H1 (cell line): ENCODE data around the gene ASB8. TPM values are rescaled to one million over a fixed set of nuclear protein-coding genes. Genes with fewer than 3 reads are reported as not detected.

Experiments
- CTCF ChIA-PET: fragments of 300-600 bp; sonication (Branson Sonifier 250); formaldehyde crosslinking; loops from one replicate; lab custom pipeline; 2021; ENCODE audit not compliant: partially characterized antibody; lab: Charles Lee
- POLR2A ChIA-PET: fragments of 300-600 bp; sonication (Branson Sonifier 250); formaldehyde crosslinking; loops from one replicate; lab custom pipeline; 2021; ENCODE audit warnings: inconsistent platforms; ENCODE audit not compliant: partially characterized antibody; lab: Charles Lee
- DNase-seq, 2 experiments: peaks; one replicate each; pipeline versions ENCODE4 v3.0.0 to v3.0.0-alpha.2; 2010 to 2022; ENCODE audit warnings: low spot score in 2 of 2, low read depth in 1 of 2, mixed read lengths in 1 of 2
- FAIRE-seq: peaks from 2 replicates; lab custom pipeline; 2011; peaks lifted over from hg19 to GRCh38; lab: Jason Lieb, UNC
- H2AFZ ChIP-seq: 2 replicates; pipeline ENCODE4 v1.8.1; 2012; ENCODE audit warnings: low read length, inconsistent platforms
- H2AK5ac ChIP-seq: 2 replicates; pipeline ENCODE4 v1.6.1; 2013; ENCODE audit warnings: low read depth, low read length
- H2BK120ac ChIP-seq: replicated peaks from 2 replicates; pipeline ENCODE3; 2013; ENCODE audit warnings: low read depth, low read length, inconsistent platforms
- H2BK12ac ChIP-seq: 2 replicates; pipeline ENCODE4 v1.6.1; 2013; ENCODE audit warnings: low read depth, low read length
- H2BK15ac ChIP-seq: 2 replicates; pipeline ENCODE4 v1.6.1; 2013; ENCODE audit warnings: low read length
- H2BK20ac ChIP-seq: 2 replicates; pipeline ENCODE4 v1.6.1; 2013; ENCODE audit warnings: low read length
- H2BK5ac ChIP-seq: 2 replicates; pipeline ENCODE4 v1.6.1; 2013; ENCODE audit warnings: low read depth, low read length
- H3K14ac ChIP-seq: 2 replicates; pipeline ENCODE4 v1.6.1; 2013; ENCODE audit warnings: inconsistent platforms; ENCODE audit not compliant: insufficient read length
- H3K18ac ChIP-seq: 2 replicates; pipeline ENCODE4 v1.6.1; 2013; ENCODE audit warnings: low read length; ENCODE audit errors: extremely low read depth
- H3K23ac ChIP-seq: 2 replicates; pipeline ENCODE4 v1.6.1; 2013; ENCODE audit warnings: inconsistent platforms; ENCODE audit not compliant: insufficient read length
- H3K23me2 ChIP-seq: 2 replicates; pipeline ENCODE4 v1.6.1; 2013; ENCODE audit warnings: low read depth, low read length
- H3K27ac ChIP-seq: 2 replicates; pipeline ENCODE4 v1.6.1; 2011; ENCODE audit warnings: low read depth, low read length, inconsistent platforms
- H3K27me3 ChIP-seq, 4 experiments: replicated peaks in 1 of 4; 1 replicate in 1 of 4; 2 replicates in 3 of 4; pipeline versions ENCODE4 v1.6.1 to v1.8.1; 2011 to 2013; ENCODE audit warnings: low read length in 3 of 4, mild to moderate bottlenecking in 3 of 4, inconsistent platforms in 2 of 4, mixed read lengths in 2 of 4, moderate library complexity in 1 of 4; ENCODE audit not compliant: control insufficient read depth in 3 of 4, insufficient read depth in 3 of 4; ENCODE audit errors: extremely low read depth in 1 of 4
- H3K36me3 ChIP-seq, 4 experiments: 2 replicates each; pipeline versions ENCODE4 v1.6.1 to v1.8.1; 2011 to 2013; ENCODE audit warnings: mild to moderate bottlenecking in 4 of 4, low read length in 3 of 4, moderate library complexity in 2 of 4, control low read depth in 1 of 4, inconsistent platforms in 1 of 4; ENCODE audit not compliant: insufficient read depth in 4 of 4, control insufficient read depth in 2 of 4
- H3K4ac ChIP-seq: replicated peaks from 2 replicates; pipeline ENCODE3; 2013; ENCODE audit warnings: low read length, low read depth, mixed read lengths, inconsistent platforms; ENCODE audit not compliant: insufficient read length
- H3K4me1 ChIP-seq, 4 experiments: replicated peaks in 1 of 4; 1 replicate in 1 of 4; 2 replicates in 3 of 4; pipeline versions ENCODE4 v1.6.1 to v1.8.1; 2011 to 2013; ENCODE audit warnings: low read length in 3 of 4, inconsistent platforms in 2 of 4, mixed read lengths in 1 of 4; ENCODE audit not compliant: insufficient read depth in 4 of 4, control insufficient read depth in 3 of 4
- H3K4me2 ChIP-seq, 2 experiments: 2 replicates each; pipeline versions ENCODE4 v1.6.1 to v1.8.1; 2011 to 2013; ENCODE audit warnings: low read depth in 2 of 2, low read length in 2 of 2, control low read depth in 1 of 2, inconsistent platforms in 1 of 2, mild to moderate bottlenecking in 1 of 2; ENCODE audit not compliant: insufficient read depth in 1 of 2
- H3K4me3 ChIP-seq, 4 experiments: fragments of 200-600, 300-600 bp in 1 of 4; sonication (generic), shearing (Covaris generic), sonication (Bioruptor Twin) in 1 of 4; 2 replicates each; pipeline versions ENCODE4 v1.5.1 to v1.8.1; 2011 to 2016; ENCODE audit warnings: low read length in 4 of 4, low read depth in 3 of 4, control low read depth in 2 of 4, inconsistent platforms in 2 of 4, mild to moderate bottlenecking in 2 of 4, mixed read lengths in 1 of 4, moderate library complexity in 1 of 4; ENCODE audit not compliant: insufficient read depth in 2 of 4; ENCODE audit errors: extremely low read depth in 1 of 4
- H3K56ac ChIP-seq: replicated peaks from 2 replicates; pipeline ENCODE3; 2013; ENCODE audit warnings: low read depth, mild to moderate bottlenecking, mixed read lengths, low read length, inconsistent platforms; ENCODE audit not compliant: insufficient read length
- H3K79me1 ChIP-seq: 2 replicates; pipeline ENCODE4 v1.6.1; 2013; ENCODE audit warnings: low read depth, low read length, control low read depth
- H3K79me2 ChIP-seq, 2 experiments: 2 replicates each; pipeline versions ENCODE4 v1.6.1 to v1.8.1; 2012 to 2013; ENCODE audit warnings: low read length in 2 of 2, mild to moderate bottlenecking in 2 of 2, inconsistent platforms in 1 of 2; ENCODE audit not compliant: insufficient read depth in 2 of 2, control insufficient read depth in 1 of 2
- H3K9ac ChIP-seq, 4 experiments: replicated peaks in 1 of 4; 1 replicate in 1 of 4; 2 replicates in 3 of 4; pipeline versions ENCODE4 v1.6.1 to v1.8.1; 2011 to 2013; ENCODE audit warnings: low read depth in 3 of 4, low read length in 3 of 4, control low read depth in 2 of 4, mild to moderate bottlenecking in 2 of 4, moderate library complexity in 2 of 4, inconsistent platforms in 1 of 4; ENCODE audit errors: extremely low read depth in 1 of 4
- H3K9me3 ChIP-seq, 2 experiments: 2 replicates each; pipeline versions ENCODE4 v1.6.1 to v1.8.1; 2012 to 2013; ENCODE audit warnings: mild to moderate bottlenecking in 2 of 2, moderate library complexity in 2 of 2, control low read depth in 1 of 2, inconsistent platforms in 1 of 2, low read depth in 1 of 2, low read length in 1 of 2, mixed read lengths in 1 of 2; ENCODE audit not compliant: insufficient read depth in 2 of 2
- H4K20me1 ChIP-seq, 2 experiments: replicated peaks in 1 of 2; 2 replicates each; pipeline versions ENCODE3 to v1.8.1; 2011 to 2013; ENCODE audit warnings: inconsistent platforms in 2 of 2, low read length in 2 of 2, mild to moderate bottlenecking in 1 of 2; ENCODE audit not compliant: insufficient read depth in 2 of 2, control insufficient read depth in 1 of 2
- H4K5ac ChIP-seq: 2 replicates; pipeline ENCODE4 v1.6.1; 2013; ENCODE audit warnings: low read length, low read depth, mixed read lengths, inconsistent platforms; ENCODE audit not compliant: insufficient read length
- H4K8ac ChIP-seq: 2 replicates; pipeline ENCODE4 v1.8.0; 2013; ENCODE audit warnings: mild to moderate bottlenecking, moderate library complexity, low read length, inconsistent platforms; ENCODE audit not compliant: insufficient read depth; ENCODE audit errors: extremely low read depth
- H4K91ac ChIP-seq: replicated peaks from 2 replicates; pipeline ENCODE3; 2013; ENCODE audit warnings: low read length, mixed read lengths, inconsistent platforms; ENCODE audit not compliant: insufficient read length
- ASH2L ChIP-seq: fragments of 200-600, 300-600 bp; sonication (generic); IDR thresholded peaks from one replicate; pipeline ENCODE4 v1.7.1; 2017; ENCODE audit warnings: low read length
- CEBPB ChIP-seq: IDR thresholded peaks from 2 replicates; pipeline ENCODE4 v1.6.1; 2012; ENCODE audit warnings: low read depth, low read length
- CHD2 ChIP-seq: IDR thresholded peaks from 2 replicates; pipeline ENCODE4 v1.6.1; 2012; ENCODE audit warnings: low read length, improper control_type of control experiment
- HDAC6 ChIP-seq: IDR thresholded peaks from one replicate; pipeline ENCODE4 v1.7.1; 2012; ENCODE audit warnings: low read depth, mild to moderate bottlenecking, inconsistent platforms, low read length, moderate library complexity
- KDM1A ChIP-seq: fragments of 200-600, 300-600 bp; sonication (generic); IDR thresholded peaks from 2 replicates; pipeline ENCODE4 v1.7.1; 2016; ENCODE audit warnings: mild to moderate bottlenecking, low read length, borderline replicate concordance
- KDM5A ChIP-seq: fragments of 200-600 bp; IDR thresholded peaks from 2 replicates; pipeline ENCODE4 v1.7.1; 2012; ENCODE audit warnings: mild to moderate bottlenecking, low read length, inconsistent platforms, mixed read lengths
- POLR2A ChIP-seq, 2 experiments: IDR thresholded peaks; 1 replicate in 1 of 2; 2 replicates in 1 of 2; pipeline ENCODE4 v1.6.1; 2011; ENCODE audit warnings: low read depth in 2 of 2, low read length in 2 of 2, mild to moderate bottlenecking in 2 of 2; ENCODE audit errors: control extremely low read depth in 1 of 2
- RAD21 ChIP-seq, 2 experiments: IDR thresholded peaks in 1 of 2; conservative IDR thresholded peaks in 1 of 2; 2 replicates each; pipeline ENCODE4 v1.6.1; 2011; ENCODE audit warnings: low read depth in 2 of 2, low read length in 2 of 2, improper control_type of control experiment in 1 of 2, inconsistent platforms in 1 of 2, mild to moderate bottlenecking in 1 of 2, moderate library complexity in 1 of 2
- SIRT6 ChIP-seq: IDR thresholded peaks from one replicate; pipeline ENCODE4 v1.7.1; 2012; ENCODE audit warnings: low read length, inconsistent platforms
- TAF1 ChIP-seq: IDR thresholded peaks from 2 replicates; pipeline ENCODE4 v1.6.1; 2011; ENCODE audit warnings: mild to moderate bottlenecking, low read depth, low read length
- TAF7 ChIP-seq: optimal IDR thresholded peaks from 2 replicates; pipeline ENCODE3; 2011; ENCODE audit warnings: low read depth, mild to moderate bottlenecking, inconsistent platforms, low read length, moderate library complexity, borderline replicate concordance
- YY1 ChIP-seq: IDR thresholded peaks from 2 replicates; pipeline ENCODE4 v1.6.1; 2011; ENCODE audit warnings: low read depth, mild to moderate bottlenecking, low read length
- WGBS, 2 experiments: shearing (Covaris generic) in 1 of 2; methylation state at CpG; one replicate each; pipeline versions ENCODE4 v1.1.6 to v1.1.7; 2013 to 2015; ENCODE audit warnings: low lambda C conversion rate in 2 of 2, mixed read lengths in 2 of 2, inconsistent platforms in 1 of 2, low coverage in 1 of 2, missing lambda C conversion rate in 1 of 2; ENCODE audit not compliant: insufficient replicate concordance in 2 of 2, insufficient coverage in 1 of 2, insufficient read length in 1 of 2; ENCODE audit errors: extremely low coverage in 1 of 2, missing lambda C conversion rate in 1 of 2; 5-methylcytosine and 5-hydroxymethylcytosine counted together
- polyA plus RNA-seq, 7 experiments: library from polyadenylated mRNA; depleted of rRNA in 3 of 7; stranded (reverse) in 5 of 7; unstranded in 2 of 7; fragments of >200 nt in 5 of 7; fragments of 200-250 nt in 2 of 7; gene quantifications; 1 replicate in 5 of 7; 2 replicates in 1 of 7; 4 replicates in 1 of 7; pipeline versions ENCODE4 v1.2.1 to v1.2.3, GENCODE V29; 2011 to 2013; ENCODE audit warnings: missing spikeins in 2 of 7, mixed read lengths in 2 of 7
- total RNA-seq: library from RNA; stranded (reverse); fragmentation: NEBNext Ultra II Directional; extraction: Animal tissue kit (Norgen Biotek cat#: 25700); gene quantifications from 2 replicates; pipeline ENCODE4 v1.2.1, GENCODE V29; 2021

ASB8 gene
- total and polyA plus RNA-seq, 2 of the 8 experiments (the other 6 are each of a cell fraction or from before 2014, with no cell fraction given), result 3.8 to 8.3 TPM

GRCh38 chr12:48193623-48194022 is 36.3 kb upstream of the ASB8 start:
- peaks cover 0 to 2% (median 2%) of the 10 kb centered on the region in 4 experiments; a peak in 2 of 7 replicates for H3K4me1 ChIP-seq
- TF ChIP-seq RAD21 (IDR thresholded peaks at IDR 0.05 in 1 of 2, conservative IDR thresholded peaks at IDR 0.05 in 1 of 2; ENCODE audit: low read depth in 2 of 2, low read length in 2 of 2) (no peak), HDAC6 (no peak), YY1 (no peak), ASH2L (no peak), KDM5A (no peak), SIRT6 (no peak), CHD2 (no peak), CEBPB (no peak), KDM1A (no peak), TAF7 (no peak), POLR2A (IDR thresholded peaks at IDR 0.05; ENCODE audit: control extremely low read depth in 1 of 2, low read depth in 2 of 2, low read length in 2 of 2) (no peak), TAF1 (no peak)
- TF ChIP-seq, all 59 proteins: peak for 0
- FAIRE-seq (no peak), DNase-seq (no peak)
- Histone ChIP-seq H3K27ac (no peak overlapping the region), H4K20me1 (no peaks in the 10 kb centered on the region), H3K18ac (no peak overlapping the region), H2BK120ac (no peak overlapping the region), H3K4me2 (no peak overlapping the region), H2BK12ac (no peak overlapping the region), H3K79me2 (no peaks in the 10 kb centered on the region), H2BK20ac (no peak overlapping the region), H3K9ac (no peak overlapping the region), H3K9me3 (no peaks in the 10 kb centered on the region), H2AK5ac (no peak overlapping the region), H4K8ac (no peak overlapping the region), H3K79me1 (no peaks in the 10 kb centered on the region), H3K56ac (no peak overlapping the region), H3K14ac (no peak overlapping the region), H3K4me3 (no peak overlapping the region), H2AFZ (no peak overlapping the region), H3K4ac (no peak overlapping the region), H2BK15ac (no peak overlapping the region), H4K91ac (no peak overlapping the region), H3K27me3 (0 out of 7 replicates have a peak, but pooled peaks cover 0 to 1% (median 0%) of the 10 kb centered on the region in 4 experiments), H4K5ac (no peak overlapping the region), H3K36me3 (no peaks in the 10 kb centered on the region), H3K23me2 (peaks cover 11% of the 10 kb centered on the region), H2BK5ac (no peak overlapping the region), H3K23ac (no peak overlapping the region)
- ChIA-PET POLR2A (interaction anchor here (0.6 kb wide), 1 partner anchor 41 kb away, joined by 4 read pairs; no protein-coding TSS in a partner anchor), CTCF (interaction anchor here (1.1 to 1.4 kb wide), 2 partner anchors 93 to 323 kb away, joined by 3 read pairs; no protein-coding TSS in a partner anchor)
- WGBS, 2 experiments, result 87% methylated on average over 2 of the region's 2 CpGs; no CpG with 5 or more reads in 1 of the 2 experiments
